ENCODE results near the gene PRKCB. TPM values are rescaled to one million over a fixed set of nuclear protein-coding genes. Genes with fewer than 3 reads are reported as not detected.

The PRKCB gene
- total RNA-seq, 1 donor from 2014 or later = 28.7 TPM

DNA sequence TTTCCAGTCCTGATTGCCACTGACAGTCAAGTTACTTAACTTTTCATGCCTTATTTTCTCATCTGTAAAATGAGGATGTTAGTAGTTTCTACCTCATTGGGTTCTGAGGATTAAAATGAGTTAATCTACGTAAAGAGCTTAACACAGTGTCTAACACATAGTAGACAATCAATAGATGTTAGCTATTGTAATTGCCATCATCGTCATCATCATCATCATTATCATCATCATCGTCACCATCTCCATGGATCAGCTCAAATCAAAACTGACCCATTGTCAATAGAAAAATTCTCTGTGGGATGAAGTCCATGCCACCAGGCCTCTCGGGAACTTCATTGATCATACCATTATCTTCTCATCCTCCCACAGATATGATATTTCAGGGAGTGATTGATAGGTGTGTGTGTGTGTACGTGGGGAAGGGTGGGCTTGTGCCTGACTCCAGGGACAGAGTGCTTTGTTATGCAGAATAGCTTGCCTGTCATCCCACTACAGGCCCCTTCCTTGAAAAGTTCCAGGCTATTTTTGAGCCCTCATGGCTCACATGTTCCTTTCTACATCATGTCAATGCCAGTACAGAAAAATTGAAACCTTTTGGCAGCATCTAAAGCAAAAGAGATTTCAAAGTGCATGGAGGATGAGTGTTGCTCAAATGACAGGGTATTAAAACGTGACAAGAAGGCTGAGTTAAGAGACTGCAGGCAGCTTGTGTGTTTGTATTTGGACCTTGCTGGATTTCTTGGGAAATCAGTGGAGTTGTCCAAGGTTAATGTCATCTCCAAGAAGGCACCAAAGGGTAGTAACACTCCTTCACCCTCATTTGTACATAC, 133.9 kb downstream of the PRKCB start:
- H3K4me3 Mint-ChIP-seq (ENCODE audit: unreplicated experiment) = no peak overlapping the region
- H3K27ac Mint-ChIP-seq (ENCODE audit: unreplicated experiment) = no peak overlapping the region
- no peak for DNase-seq (ENCODE audit: low spot score)
- H3K9me3 Mint-ChIP-seq (ENCODE audit: unreplicated experiment) = no peaks in the 10 kb centered on the region
- no peaks in the 10 kb centered on the region for H3K36me3 Mint-ChIP-seq (ENCODE audit: low read depth, unreplicated experiment)
- TF ChIP-seq, protein P1, sequence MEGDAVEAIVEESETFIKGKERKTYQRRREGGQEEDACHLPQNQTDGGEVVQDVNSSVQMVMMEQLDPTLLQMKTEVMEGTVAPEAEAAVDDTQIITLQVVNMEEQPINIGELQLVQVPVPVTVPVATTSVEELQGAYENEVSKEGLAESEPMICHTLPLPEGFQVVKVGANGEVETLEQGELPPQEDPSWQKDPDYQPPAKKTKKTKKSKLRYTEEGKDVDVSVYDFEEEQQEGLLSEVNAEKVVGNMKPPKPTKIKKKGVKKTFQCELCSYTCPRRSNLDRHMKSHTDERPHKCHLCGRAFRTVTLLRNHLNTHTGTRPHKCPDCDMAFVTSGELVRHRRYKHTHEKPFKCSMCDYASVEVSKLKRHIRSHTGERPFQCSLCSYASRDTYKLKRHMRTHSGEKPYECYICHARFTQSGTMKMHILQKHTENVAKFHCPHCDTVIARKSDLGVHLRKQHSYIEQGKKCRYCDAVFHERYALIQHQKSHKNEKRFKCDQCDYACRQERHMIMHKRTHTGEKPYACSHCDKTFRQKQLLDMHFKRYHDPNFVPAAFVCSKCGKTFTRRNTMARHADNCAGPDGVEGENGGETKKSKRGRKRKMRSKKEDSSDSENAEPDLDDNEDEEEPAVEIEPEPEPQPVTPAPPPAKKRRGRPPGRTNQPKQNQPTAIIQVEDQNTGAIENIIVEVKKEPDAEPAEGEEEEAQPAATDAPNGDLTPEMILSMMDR (IDR thresholded peaks at IDR 0.05; ENCODE audit: unreplicated experiment) = no peak
- H3K4me1 Mint-ChIP-seq (ENCODE audit: unreplicated experiment) = no peaks in the 10 kb centered on the region
- peaks cover 6% of the 10 kb centered on the region for H3K27me3 Mint-ChIP-seq (ENCODE audit: unreplicated experiment)

GRCh38 chr16:23974223-23974622, 138.4 kb downstream of the PRKCB start:
- H3K27ac Mint-ChIP-seq (ENCODE audit: unreplicated experiment) = no peak overlapping the region
- peaks cover under 1% of the 10 kb centered on the region for H3K27me3 Mint-ChIP-seq (ENCODE audit: unreplicated experiment)

GRCh38 chr16:23975293-23975692, 139.5 kb downstream of the PRKCB start:
- TF ChIP-seq, protein P1 (IDR thresholded peaks at IDR 0.05; ENCODE audit: unreplicated experiment) = no peak
- Mint-ChIP-seq H3K4me3 (ENCODE audit: unreplicated experiment) (no peak overlapping the region), H3K4me1 (ENCODE audit: unreplicated experiment) (peaks cover 8% of the 10 kb centered on the region), H3K27me3 (ENCODE audit: unreplicated experiment) (peaks cover 3% of the 10 kb centered on the region), H3K27ac (ENCODE audit: unreplicated experiment) (no peak overlapping the region), H3K36me3 (ENCODE audit: low read depth, unreplicated experiment) (no peaks in the 10 kb centered on the region), H3K9me3 (ENCODE audit: unreplicated experiment) (no peaks in the 10 kb centered on the region)
- DNase-seq (ENCODE audit: low spot score) = no peak

More at GRCh38 chr16:23974223-23974622, 138.4 kb downstream of the PRKCB start:
- no peaks in the 10 kb centered on the region for H3K9me3 Mint-ChIP-seq (ENCODE audit: unreplicated experiment)
- peak; percentile 27 for DNase-seq (ENCODE audit: low spot score)
- no peak overlapping the region for H3K4me3 Mint-ChIP-seq (ENCODE audit: unreplicated experiment)
- no peaks in the 10 kb centered on the region for H3K36me3 Mint-ChIP-seq (ENCODE audit: low read depth, unreplicated experiment)
- TF ChIP-seq, protein P1 (IDR thresholded peaks at IDR 0.05; ENCODE audit: unreplicated experiment) = no peak
- H3K4me1 Mint-ChIP-seq (ENCODE audit: unreplicated experiment) = peaks cover 8% of the 10 kb centered on the region

DNA sequence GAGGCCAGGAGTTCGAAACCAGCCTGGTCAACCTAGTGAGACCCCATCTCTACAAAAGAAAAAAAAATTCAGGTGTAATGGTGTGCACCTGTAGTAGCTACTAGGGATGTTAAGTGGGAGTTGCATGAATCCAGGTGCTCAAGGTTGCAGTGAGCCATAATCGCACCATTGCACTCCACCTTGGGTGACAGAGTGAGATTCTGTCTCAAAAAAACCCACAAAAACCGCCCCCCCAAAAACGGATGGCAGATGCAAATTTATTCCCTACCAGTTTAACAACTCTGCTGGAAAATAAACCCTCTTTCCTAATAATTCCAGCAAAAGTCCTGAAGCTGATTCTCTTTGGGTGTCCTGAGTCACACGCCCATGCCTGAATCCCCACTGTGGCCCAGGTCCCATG, 140.3 kb downstream of the PRKCB start:
- H3K27ac Mint-ChIP-seq (ENCODE audit: unreplicated experiment) = no peak overlapping the region
- H3K27me3 Mint-ChIP-seq (ENCODE audit: unreplicated experiment) = peaks cover 3% of the 10 kb centered on the region
- peaks cover 8% of the 10 kb centered on the region for H3K4me1 Mint-ChIP-seq (ENCODE audit: unreplicated experiment)
- TF ChIP-seq, protein P1 (IDR thresholded peaks at IDR 0.05; ENCODE audit: unreplicated experiment) = no peak
- H3K36me3 Mint-ChIP-seq (ENCODE audit: low read depth, unreplicated experiment) = no peaks in the 10 kb centered on the region
- no peaks in the 10 kb centered on the region for H3K9me3 Mint-ChIP-seq (ENCODE audit: unreplicated experiment)
- no peak for DNase-seq (ENCODE audit: low spot score)
- H3K4me3 Mint-ChIP-seq (ENCODE audit: unreplicated experiment) = no peak overlapping the region

DNA sequence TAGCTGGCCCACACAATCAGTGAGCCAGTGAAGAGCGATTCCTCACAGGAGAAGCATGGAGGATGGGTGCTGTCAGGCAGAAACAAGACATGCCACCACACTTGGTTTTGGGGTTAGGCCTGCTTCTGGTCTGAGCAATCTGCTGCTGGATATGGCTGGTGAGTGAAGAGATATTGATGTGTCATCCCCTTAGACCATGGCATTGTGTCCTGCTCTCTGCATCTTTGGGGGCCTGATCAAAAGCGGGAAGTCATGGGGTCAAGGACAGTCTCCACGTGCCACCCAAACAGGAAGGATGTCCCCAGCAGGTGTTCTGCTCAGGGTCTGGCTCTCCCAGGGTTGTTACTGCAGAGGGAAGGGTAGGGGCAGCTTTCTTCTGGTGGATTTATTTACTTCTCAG, 140.7 kb downstream of the PRKCB start:
- no peak overlapping the region for H3K4me3 Mint-ChIP-seq (ENCODE audit: unreplicated experiment)
- no peak overlapping the region for H3K27ac Mint-ChIP-seq (ENCODE audit: unreplicated experiment)
- no peak for DNase-seq (ENCODE audit: low spot score)
- no peaks in the 10 kb centered on the region for H3K9me3 Mint-ChIP-seq (ENCODE audit: unreplicated experiment)
- peaks cover 3% of the 10 kb centered on the region for H3K27me3 Mint-ChIP-seq (ENCODE audit: unreplicated experiment)
- peaks cover 8% of the 10 kb centered on the region for H3K4me1 Mint-ChIP-seq (ENCODE audit: unreplicated experiment)
- TF ChIP-seq, protein P1 (IDR thresholded peaks at IDR 0.05; ENCODE audit: unreplicated experiment) = no peak
- H3K36me3 Mint-ChIP-seq (ENCODE audit: low read depth, unreplicated experiment) = no peaks in the 10 kb centered on the region
